Posterior cingulate gyrus (tissue), 11 donors: ENCODE results near the gene TLE5.
"Not testable (repeated sequence)": the region's sequence is repeated elsewhere in the genome, so short reads cannot be mapped to it uniquely, and the experiment has no call there.

ENCODE experiments used
- DNase-seq, 10 donors: peaks; one replicate each; pipeline versions ENCODE4 v3.0.0 to v3.0.0-alpha.2; 2020 to 2021; ENCODE audit warnings: mixed read lengths in 3 of 10
- intact Hi-C: fragments of 100-400 bp; cut with DNase I; formaldehyde crosslinking; loops from one replicate; pipeline ENCODE4 v1.15.1; 2023

The TLE5 gene

DNA sequence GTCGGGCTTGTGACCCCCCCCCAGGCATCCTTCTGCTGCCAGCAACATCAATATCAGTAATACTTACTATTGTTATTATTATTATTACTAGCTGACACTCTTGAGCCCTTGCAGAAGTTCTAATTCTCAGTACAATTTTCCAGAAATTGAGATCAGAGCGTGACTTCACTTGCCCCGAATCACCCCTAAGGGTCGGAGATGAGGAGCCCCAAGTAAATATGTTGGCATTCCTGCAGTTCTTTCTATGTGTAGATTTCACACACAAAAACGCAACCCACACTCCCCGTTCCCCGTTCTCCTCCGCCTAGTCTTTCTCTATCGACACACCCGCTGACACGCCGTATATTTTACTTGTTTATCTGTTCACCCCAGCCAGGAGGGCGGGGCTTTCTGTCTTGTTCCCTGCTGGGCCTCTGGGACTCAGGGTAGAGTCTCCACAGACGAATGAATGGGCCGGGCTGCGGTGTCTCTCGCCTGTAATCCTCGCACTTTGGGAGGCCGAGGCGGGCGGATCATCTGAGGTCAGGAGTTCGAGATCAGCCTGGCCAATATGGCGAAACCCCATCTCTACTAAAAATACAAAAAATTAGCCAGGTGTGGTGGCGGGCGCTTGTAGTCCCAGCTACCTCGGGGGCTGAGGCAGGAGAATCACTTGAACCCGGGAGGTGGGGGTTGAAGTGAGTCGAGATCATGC is 14.7 kb downstream of the TLE5 start:
- DNase-seq = peak in 4 of 10 donors; percentile 28 to 88 (median 82)
- intact Hi-C loops = no loop called here

DNA sequence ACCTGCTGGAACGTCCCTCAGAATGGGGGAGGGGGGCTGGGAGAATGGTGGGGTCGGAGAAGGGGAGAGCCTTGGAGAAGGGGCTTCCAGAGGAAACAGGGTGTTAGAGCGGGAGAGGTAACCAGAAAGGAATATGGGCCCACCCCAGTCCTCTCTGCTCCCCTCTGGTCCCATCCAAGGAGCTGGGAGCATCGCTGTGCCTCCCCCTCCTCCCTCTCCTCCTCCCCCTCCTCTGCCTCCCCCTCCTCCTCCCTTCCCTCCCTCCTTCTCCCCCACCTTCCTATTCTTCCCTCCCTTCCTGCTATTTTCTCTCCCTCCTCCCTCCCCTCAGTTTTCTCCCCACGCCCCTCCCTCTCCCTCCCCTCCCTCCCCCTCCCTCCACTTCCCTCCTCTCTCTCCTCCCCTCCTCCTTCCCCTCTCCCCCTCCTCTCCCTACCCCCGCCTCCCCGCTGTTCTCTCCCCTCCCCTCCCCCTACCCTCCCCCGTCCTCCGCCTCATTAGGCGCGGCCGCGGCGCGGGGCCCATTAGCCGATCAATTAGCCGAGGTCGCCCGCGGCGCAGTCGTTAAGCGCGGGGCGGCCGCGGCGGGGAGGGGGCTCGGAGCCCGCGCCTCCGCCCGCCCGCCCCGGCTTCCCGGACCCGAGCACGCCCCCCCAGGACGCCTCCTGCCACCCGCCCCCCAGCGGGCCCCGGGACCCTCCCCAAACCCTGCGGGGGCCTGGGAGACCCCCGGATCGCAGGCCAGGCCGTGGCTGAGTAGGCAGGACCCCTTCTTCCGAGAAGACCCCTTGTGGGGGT is 15.4 kb downstream of the TLE5 start:
- no peak for DNase-seq

DNA sequence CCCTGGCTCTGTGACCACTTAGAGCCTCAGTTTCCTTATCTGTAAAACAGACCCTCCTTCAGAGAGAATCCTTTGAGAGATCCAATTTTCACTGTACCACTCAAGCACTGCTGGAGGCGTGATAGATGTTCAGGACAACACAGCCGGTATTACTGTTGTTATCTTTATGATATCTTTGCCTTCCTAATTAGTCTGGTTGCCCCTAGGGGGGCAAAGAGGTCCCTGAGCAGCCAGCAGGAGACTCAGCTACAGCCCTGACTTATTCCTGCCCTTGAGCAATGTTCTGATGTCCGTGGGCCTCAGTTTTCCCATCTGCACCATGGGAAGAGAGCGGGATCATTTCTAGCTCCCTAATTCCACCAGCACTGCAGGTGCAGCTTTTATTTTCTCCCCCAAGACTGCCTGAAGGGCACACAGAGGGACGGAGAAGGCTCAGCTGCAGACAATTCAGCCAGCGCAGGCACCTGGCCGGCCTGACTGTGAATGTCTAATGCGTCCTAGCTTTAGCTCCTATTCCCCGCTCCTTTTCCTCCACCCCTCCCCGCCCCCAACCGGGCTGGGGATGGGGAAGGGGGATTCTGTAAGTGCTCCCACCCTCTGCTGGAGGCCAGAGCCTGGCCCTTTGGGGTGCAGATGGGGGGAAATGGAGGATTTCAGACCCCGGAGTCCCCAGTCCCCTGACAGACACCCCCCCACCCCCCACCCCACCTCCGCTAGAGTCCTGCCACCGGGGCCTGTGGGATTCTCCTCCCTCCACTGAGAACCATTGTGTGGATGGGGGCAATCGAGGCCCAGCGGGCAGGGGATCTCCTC is 16.2 kb downstream of the TLE5 start:
- intact Hi-C loops = no loop called here
- no peak for DNase-seq

More for the DNA sequence above, 15.4 kb downstream of the TLE5 start:
- intact Hi-C loops = no loop called here

DNA sequence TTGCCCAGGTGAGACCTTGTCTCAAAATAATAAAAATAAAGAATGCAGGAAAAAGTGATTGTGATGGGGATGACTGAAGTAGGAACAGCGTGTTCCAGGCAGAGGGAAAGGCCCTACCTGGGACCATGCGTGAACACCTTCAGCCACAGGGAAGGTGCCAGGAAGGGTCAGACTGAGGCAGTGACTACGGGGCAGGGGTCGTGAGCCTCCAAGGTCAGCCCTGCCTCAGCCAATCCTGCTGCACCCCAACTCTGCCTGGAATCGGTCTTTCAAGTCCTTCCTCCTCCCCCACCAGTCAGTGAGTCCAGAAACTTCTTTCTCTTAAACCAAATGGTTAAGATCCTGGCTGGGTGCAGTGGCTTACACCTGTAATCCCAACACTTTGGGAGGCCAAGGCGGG is 17.1 kb downstream of the TLE5 start:
- intact Hi-C loops = no loop called here
- DNase-seq = no peak

DNA sequence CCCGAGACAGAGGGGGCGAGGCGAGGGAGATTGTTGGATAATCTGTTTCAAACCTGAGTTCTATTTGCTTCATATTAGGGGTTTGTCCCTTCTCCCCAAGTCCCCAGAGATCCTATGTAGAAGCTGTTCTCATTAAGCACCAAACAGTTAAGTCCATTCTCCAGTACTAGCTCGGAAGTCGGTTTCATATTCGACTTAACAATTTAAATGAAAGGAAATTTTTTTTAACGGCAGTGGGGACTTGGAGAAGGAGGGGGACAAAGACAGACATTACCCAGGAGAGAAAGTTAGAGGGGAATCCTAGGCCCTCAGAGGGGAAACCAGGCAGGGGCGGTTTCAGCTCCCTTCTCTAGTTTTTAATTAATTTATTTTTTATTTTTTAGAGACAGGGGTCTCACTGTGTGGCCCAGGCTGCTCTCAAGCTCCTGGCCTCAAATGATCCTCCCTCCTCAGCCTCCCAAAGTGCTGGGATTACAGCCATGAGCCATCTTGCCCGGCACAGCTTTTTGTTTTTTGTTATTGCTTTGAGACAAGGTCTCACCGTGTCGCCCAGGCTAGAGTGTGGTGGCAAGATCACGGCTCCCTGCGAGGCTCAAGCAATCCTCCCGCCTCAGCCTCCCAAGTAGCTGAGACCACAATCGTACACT is 19.6 kb downstream of the TLE5 start:
- no peak for DNase-seq
- intact Hi-C loops = no loop called here

DNA sequence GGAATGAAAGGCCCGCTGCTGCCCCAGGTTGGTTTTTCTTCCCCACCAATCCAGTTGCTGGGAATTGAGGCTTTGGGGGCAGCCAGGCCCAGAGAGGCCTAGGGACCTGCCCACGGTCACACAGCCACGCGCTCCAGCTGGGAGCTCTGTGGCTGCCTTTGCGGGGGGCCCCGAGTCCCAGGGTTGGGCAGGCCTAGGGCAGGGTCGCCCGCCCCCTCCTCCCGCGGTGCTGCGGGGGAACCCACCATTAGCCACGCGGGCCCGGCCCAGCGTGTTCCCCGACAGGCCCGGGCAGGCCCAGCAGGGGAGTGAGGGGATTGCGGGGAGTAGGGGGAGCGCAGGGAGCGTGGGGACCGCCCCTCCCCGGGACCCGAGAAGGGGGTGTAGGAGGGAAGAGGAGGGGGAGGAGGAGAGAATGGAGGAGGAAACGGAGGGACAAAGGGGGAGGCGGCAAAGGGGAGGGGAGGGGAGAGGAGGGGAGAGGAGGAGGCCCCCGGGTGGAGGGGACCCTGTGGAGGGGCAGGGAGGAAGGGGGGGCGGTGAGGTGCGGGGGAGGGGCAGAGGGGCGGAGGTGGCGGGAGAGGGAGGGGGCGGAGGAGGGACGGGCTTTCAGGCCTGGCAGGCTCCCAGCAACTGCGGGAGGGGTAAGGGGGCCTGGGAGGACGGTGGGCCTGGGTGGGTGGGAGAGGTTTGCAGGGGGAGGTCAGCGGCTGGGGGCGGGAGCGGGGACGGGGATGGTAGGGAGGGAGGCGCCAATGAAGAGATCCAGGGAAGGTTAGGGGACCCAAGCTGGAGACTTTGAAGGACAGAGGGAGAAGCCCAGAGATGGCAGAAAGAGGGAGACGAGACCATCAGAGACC is 20.3 kb downstream of the TLE5 start:
- DNase-seq = no peak
- intact Hi-C loops = no loop called here

DNA sequence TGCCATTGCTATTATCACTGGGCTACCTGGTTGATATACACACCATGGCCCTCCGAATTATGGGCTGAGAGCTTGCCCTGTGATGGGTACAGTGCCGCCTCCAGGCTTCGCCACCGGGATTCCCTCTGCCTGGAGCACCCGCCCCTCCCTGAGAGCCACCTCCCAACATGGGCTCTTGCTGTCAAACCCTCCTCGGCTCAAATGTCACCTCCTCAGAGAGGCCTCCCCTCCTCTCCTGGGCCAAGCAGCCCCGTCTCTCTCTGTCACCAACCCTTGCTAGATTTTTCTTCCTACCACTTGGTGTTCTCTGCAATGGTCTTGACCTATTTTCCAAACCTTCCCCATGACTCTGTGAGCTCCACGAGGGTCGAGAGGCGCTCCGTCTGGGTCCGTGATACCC is 21.0 kb downstream of the TLE5 start:
- no peak for DNase-seq
- intact Hi-C loops = no loop called here

DNA sequence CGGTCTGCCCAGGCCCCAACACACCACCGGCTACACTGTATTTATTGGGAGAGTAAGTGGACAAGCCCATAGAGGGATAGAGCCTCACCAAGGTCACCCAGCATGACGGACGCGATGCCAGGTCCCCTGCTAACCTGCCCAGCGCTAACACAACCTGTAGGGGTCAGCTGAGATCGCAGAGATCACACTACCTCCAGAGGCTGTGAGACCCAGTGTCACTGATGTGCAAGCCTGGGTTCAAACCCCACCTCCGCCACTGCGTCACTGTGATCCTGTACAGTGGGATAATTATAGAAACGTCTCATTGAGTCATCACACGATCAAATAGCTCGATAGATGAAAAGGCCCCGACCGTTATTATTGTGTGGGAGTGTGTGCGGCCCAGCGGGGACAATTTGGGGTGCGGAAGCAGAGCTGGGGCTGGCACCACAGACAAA is 22.6 kb downstream of the TLE5 start:
- intact Hi-C loops = no loop called here
- DNase-seq = no peak

DNA sequence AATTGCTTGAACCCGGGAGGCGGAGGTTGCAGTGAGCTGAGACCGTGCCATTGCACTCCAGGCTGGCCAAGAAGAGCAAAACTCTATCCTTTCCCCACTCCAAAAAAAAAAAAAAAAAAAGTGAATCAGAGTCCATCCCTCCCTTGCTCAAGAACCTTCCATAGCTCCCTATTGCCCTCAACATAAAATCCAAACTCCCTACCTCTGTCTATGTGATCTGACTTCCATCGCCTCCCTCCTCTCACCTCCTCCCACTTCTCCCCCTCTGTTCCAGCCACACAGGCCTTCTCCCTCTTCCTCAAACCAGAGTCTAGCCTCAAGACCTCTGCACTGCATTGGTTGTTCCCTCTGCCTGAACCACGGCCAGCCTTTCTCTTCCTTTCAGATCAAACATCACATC is 23.2 kb downstream of the TLE5 start:
- intact Hi-C loops = no loop called here

DNA sequence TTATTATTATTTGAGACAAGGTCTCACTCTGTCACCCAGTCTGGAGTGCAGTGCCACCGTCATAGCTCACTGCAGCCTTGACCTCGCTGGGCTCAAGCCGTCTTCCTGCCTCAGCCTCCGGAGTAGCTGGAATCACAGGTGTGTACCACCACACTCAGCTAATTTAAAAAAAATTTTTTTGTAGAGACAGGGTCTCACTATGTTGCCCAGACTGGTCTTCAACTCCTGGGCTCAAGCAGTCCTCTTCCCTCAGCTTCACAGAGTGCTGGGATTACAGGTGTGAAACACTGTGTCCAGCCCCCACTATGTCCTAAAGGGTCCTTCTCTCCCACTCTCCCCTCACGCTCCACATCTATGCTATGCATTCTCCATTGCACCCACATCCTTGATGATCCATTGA is 24.1 kb downstream of the TLE5 start:
- intact Hi-C loops = no loop called here
- no peak for DNase-seq

More for the DNA sequence above, 23.2 kb downstream of the TLE5 start:
- no peak for DNase-seq

DNA sequence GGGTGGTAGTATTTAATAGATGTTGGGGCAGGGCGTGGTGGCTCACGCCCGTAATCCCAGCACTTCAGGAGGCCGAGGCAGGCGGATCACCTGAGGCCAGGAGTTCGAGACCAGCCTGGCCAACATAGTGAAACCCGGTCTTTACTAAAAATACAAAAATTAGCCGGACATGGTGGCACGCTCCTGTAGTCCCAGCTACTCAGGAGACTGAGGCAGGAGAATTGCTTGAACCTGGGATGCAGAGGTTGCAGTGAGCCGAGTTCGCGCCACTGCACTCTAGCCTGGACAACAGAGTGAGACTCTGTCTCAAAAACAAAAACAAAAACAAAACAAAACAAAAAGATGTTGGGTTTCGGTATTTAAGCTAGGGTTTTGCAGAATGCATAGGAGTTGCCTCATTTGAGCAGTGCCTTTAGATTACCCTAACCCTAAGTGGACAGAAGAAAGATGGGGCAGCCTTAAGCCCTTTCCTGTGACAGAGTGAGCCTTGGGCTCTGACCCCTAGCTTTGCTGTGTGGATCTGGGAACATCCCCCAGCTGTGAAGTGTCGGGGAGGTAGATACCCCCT is 25.2 kb downstream of the TLE5 start:
- not testable (repeated sequence) for DNase-seq
- intact Hi-C loops = loop anchor here (1.0 to 2.0 kb wide), 2 partner anchors 58 to 60 kb away; partner anchors contain the start of genes GNA11 and TLE6

DNA sequence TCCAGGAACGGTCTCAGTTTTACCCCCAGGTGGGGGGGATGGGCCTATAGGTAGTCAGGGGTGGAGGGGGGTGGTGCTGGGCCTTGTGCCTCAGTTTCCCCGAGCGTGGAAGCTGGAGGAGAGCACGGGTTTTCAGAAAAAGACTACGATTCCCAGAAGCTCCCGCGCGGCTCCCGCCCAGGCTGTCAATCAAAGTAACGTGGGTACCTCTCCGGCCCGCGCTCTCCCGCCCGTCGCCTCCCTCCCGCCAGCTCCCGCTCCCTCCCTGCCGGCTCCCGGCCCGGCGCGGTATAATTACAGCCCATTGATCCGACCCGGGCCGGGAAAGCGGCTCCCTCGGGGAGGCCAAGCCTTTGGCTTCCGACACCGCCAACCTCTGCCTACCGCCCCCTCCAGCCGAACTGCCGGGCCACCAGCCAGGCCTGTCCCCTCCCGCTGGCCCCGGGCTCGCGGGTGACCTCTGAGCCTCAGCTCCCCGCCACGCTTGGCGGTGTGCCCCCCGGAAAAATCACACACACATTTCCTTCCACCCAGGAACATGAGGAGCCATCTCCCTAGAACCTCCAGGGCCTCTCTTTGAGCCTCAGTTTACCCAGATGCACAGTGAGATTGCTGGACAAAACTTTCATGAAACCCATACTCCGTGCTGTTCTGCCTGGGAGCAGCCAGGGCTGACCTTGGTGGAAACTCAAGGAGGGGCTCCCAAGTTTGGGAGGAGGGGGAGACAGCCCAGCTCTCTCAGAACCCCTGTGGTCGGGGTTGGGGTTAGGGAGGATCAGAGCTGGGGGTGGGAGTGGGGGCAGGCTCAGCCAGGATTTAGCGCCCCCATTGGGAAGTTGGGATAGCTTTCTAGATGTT is 25.9 kb downstream of the TLE5 start:
- intact Hi-C loops = loop anchor here (1.0 to 2.0 kb wide), 2 partner anchors 58 to 59 kb away; partner anchors contain the start of genes GNA11 and TLE6

DNA sequence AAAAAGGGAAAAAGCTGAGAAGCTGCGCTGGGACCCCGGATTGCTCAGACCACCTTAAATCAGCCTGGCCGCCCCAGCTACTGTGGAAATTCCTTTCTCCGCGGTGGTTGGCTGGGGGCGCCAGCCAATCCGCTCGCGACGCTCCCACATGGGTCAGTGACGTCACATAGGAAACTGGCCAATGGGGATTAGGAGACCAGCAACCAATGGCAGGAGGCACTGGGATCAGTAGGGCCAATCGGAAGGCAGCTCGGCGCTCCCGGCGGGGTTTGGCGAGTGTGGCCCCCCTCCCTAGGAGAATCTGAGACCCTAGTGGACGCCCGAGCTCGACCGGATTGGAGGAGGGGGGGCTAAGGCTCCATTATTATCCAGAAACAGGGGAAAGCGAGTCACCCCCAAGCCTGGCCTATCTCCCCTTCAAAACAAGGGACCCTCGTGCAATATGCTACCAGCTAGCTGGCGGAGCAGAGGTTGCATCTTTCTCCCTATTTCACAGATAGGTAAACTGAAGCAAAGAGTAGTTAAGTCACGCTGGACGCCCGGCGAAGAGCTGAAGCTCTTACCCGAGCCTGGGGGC is 26.7 kb downstream of the TLE5 start:
- peak; percentile 89 to 99 (median 94) for DNase-seq
- intact Hi-C loops = loop anchor here (1.0 to 2.0 kb wide), 2 partner anchors 58 to 59 kb away; partner anchors contain the start of genes GNA11 and TLE6

More for the DNA sequence above, 25.9 kb downstream of the TLE5 start:
- DNase-seq = peak; percentile 92 to 99 (median 95)

DNA sequence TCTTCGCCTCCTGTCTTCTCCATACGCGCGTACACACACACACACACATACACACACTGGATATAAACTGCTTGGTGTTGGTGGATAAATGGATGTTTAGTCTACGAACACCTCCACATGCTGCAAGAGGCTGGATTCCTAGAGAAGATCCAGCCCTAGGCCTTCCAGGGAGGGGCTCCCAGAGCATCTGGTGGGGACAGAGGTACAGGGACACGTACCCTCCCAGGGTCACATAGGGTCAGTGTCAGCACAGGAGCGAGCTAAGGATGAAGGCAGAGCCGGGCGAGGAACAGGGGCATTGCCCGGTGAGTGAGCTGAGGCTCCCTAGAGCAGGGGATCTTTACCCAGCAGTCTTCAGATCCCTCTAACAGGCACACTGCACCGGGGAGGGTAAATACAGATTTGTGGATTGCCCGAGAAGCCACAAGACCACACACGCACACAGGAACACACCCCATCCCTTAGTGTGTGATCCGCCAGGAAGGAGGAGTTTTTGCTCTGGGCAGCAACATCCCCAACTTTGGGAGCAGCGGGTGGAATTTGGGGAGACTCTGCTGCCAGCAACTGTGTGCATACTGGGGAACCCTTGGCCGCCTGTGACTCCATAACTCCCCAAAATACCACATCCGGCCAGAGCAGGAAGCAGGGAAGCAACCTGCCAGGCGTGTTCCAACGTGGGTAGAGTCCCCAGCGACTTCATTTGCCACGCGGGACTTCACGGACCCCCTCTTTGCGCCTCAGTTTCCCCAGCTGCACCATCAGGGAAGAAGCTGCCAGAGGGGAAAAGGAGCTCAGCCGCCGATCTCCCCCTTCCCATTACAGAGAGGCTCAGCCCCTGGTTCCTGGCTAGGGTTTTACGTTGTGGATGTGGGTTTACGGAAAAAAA is 27.4 kb downstream of the TLE5 start:
- peak in 3 of 10 donors; percentile 22 to 29 (median 25) for DNase-seq
- intact Hi-C loops = no loop called here

DNA sequence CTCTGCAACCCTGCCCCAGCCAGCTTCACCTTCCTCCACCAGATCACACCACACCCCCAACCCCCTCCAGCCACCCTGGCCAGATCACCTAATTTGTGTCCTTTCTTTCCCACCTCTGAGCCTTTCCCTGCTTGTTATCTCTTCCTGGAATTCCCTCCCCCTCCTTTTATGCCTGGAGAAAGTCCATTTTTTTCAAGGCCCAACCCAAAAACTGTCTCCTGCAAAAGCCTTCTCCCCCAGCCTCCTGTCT is 28.0 kb downstream of the TLE5 start:
- intact Hi-C loops = no loop called here

DNA sequence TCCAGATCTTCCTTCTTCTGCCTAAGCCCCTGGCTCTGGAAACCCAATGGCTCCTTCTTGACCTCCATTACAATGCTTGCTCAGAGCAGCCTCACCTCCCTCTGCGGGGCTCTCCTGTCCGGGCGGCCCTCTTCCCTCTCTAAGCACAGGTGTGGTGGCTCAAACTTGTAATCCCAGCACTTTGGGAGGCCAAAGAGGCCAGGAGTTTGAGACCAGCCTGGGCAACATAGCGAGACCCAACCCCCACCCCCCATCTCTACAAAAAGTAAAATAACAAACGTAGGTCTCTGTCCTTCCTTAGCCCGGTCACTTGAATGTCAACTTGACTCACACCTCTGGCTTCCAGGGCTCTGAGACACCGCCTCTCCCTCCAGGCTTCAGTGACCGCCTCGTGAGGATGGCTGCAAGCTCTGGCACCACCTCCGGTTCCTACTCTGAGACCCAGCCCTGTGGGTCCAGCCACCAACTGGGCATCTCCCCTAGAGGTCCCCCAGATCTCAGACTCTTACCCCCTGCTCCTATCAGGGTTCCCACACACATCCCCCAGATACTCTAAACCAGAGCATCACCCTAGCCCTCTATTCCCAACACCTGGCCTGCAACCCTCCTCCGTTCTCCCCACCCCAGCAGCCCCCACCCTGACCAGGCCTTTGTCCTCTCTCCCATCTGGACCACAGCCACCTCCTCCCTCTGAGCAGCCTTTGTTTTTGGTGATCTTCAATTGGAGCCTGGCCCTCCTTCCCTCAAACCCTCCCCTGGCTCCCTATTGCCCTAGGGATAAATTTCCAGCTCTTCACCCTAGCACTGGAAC is 28.5 kb downstream of the TLE5 start:
- DNase-seq = peak in 3 of 10 donors; percentile 33 to 45 (median 37)
- intact Hi-C loops = no loop called here

More for the DNA sequence above, 28.0 kb downstream of the TLE5 start:
- no peak for DNase-seq
